Smooth muscle cell (in vitro differentiated cells): ENCODE measurements around the gene HSPB2. TPM values are rescaled to one million over a fixed set of nuclear protein-coding genes. Genes with fewer than 3 reads are reported as not detected.

Source experiments
- DNase-seq: peaks from one replicate; lab custom pipeline; 2025; ENCODE audit not compliant: unreplicated experiment; lab: John Stamatoyannopoulos, UW
- H2AFZ ChIP-seq: fragments of 200-600 bp; sonication (generic); 2 replicates; pipeline ENCODE4 v1.6.0; 2016; ENCODE audit warnings: antibody characterized with exemption, low read depth, mild to moderate bottlenecking
- H3F3A ChIP-seq: fragments of 200-600 bp; sonication (generic); 2 replicates; pipeline ENCODE4 v1.6.0; 2017; ENCODE audit warnings: antibody characterized with exemption, low read depth
- H3K27ac ChIP-seq: fragments of 200-600 bp; sonication (generic); 2 replicates; pipeline ENCODE4 v1.5.1; 2016; ENCODE audit warnings: low read depth, mild to moderate bottlenecking
- H3K27me3 ChIP-seq: fragments of 200-600 bp; sonication (generic); 2 replicates; pipeline ENCODE4 v1.6.1; 2016; ENCODE audit warnings: low read depth, mild to moderate bottlenecking
- H3K36me3 ChIP-seq: fragments of 200-600 bp; sonication (generic); 2 replicates; pipeline ENCODE4 v1.5.1; 2016; ENCODE audit warnings: low read depth
- H3K4me1 ChIP-seq: fragments of 200-600 bp; sonication (generic); 2 replicates; pipeline ENCODE4 v1.5.1; 2016; ENCODE audit warnings: low read depth
- H3K4me2 ChIP-seq: fragments of 200-600 bp; sonication (generic); 2 replicates; pipeline ENCODE4 v1.6.0; 2016; ENCODE audit warnings: mild to moderate bottlenecking
- H3K4me3 ChIP-seq: fragments of 200-600 bp; sonication (generic); 2 replicates; pipeline ENCODE4 v1.5.1; 2016; ENCODE audit warnings: mild to moderate bottlenecking
- H3K79me2 ChIP-seq: fragments of 200-600 bp; sonication (generic); 2 replicates; pipeline ENCODE4 v1.6.0; 2016; ENCODE audit warnings: low read depth, mild to moderate bottlenecking
- H3K9ac ChIP-seq: fragments of 200-600 bp; sonication (generic); 2 replicates; pipeline ENCODE4 v1.6.0; 2016; ENCODE audit warnings: low read depth
- H3K9me3 ChIP-seq: fragments of 200-600 bp; sonication (generic); replicated peaks from 2 replicates; pipeline ENCODE4 v1.5.1; 2016; ENCODE audit warnings: low read depth
- H4K20me1 ChIP-seq: fragments of 200-600 bp; sonication (generic); 2 replicates; pipeline ENCODE4 v1.6.0; 2016; ENCODE audit warnings: low read depth
- CTCF ChIP-seq: fragments of 200-600 bp; sonication (generic); IDR thresholded peaks from 2 replicates; pipeline ENCODE4 v1.5.1; 2017; ENCODE audit warnings: borderline replicate concordance, mild to moderate bottlenecking, antibody characterized with exemption; ENCODE audit not compliant: insufficient read depth, poor library complexity, severe bottlenecking
- WGBS: methylation state at CpG from one replicate; pipeline ENCODE4 v1.1.7; 2016; ENCODE audit warnings: low lambda C conversion rate; 5-methylcytosine and 5-hydroxymethylcytosine counted together
- polyA plus RNA-seq: library from polyadenylated mRNA; unstranded; fragments of >200 nt; fragmentation: Nextera tagmentation; extraction: Ambion mirVana; gene quantifications from 2 replicates; pipeline ENCODE4 v1.2.1, GENCODE V29; 2016
- total RNA-seq: library from RNA; depleted of rRNA; stranded (reverse); fragments of >200 nt; gene quantifications from 2 replicates; pipeline ENCODE4 v1.2.3, GENCODE V29; 2014

Gene HSPB2
- total and polyA plus RNA-seq, 2 experiments from 2014 or later, result 0.18 TPM; not detected in 1

- Histone ChIP-seq H3K79me2 (no peaks in the 10 kb centered on the region), H3K9me3 (no peaks in the 10 kb centered on the region), H3K27ac (peak overlapping the region; percentile 97), H4K20me1 (no peaks in the 10 kb centered on the region), H3K4me3 (no peak overlapping the region), H3K27me3 (no peaks in the 10 kb centered on the region), H3F3A (peaks cover 46% of the 10 kb centered on the region), H2AFZ (no peak overlapping the region), H3K36me3 (no peaks in the 10 kb centered on the region), H3K4me1 (peaks cover 31% of the 10 kb centered on the region), H3K9ac (no peak overlapping the region), H3K4me2 (no peak overlapping the region)
- TF ChIP-seq CTCF, result no peak
- DNase-seq, result no peak
- 61% methylated on average over 1 of the region's 1 CpG for WGBS
Measured at GRCh38 chr11:111933872-111934271, 21.3 kb downstream of the HSPB2 start.

GRCh38 chr11:111934306-111934705 lies 21.8 kb downstream of the HSPB2 start:
- Histone ChIP-seq H3K9me3 (no peaks in the 10 kb centered on the region), H4K20me1 (no peaks in the 10 kb centered on the region), H3F3A (peaks cover 50% of the 10 kb centered on the region), H3K36me3 (no peaks in the 10 kb centered on the region), H3K4me1 (peaks cover 35% of the 10 kb centered on the region), H3K27me3 (no peaks in the 10 kb centered on the region), H3K79me2 (no peaks in the 10 kb centered on the region), H3K4me2 (no peak overlapping the region), H3K4me3 (no peak overlapping the region), H3K9ac (no peak overlapping the region), H2AFZ (no peak overlapping the region), H3K27ac (peak overlapping the region; percentile 97)
- WGBS, result 88% methylated on average over 1 of the region's 1 CpG
- no peak for TF ChIP-seq CTCF
- DNase-seq, result no peak

GRCh38 chr11:111935317-111936039 lies 22.9 kb downstream of the HSPB2 start:
- peaks cover 39% of the 10 kb centered on the region for H3K4me1 ChIP-seq
- H3K9ac ChIP-seq, result peak overlapping the region; percentile 89
- H3K79me2 ChIP-seq, result peaks cover 3% of the 10 kb centered on the region
- peak overlapping the region; percentile 90 for H3K4me2 ChIP-seq
- no peak for DNase-seq
- peak overlapping the region; percentile 41 for H2AFZ ChIP-seq
- H3K4me3 ChIP-seq, result no peak overlapping the region
- 30% methylated on average over 4 of the region's 4 CpGs for WGBS
- no peaks in the 10 kb centered on the region for H3K36me3 ChIP-seq
- H3K27ac ChIP-seq, result peak overlapping the region; percentile 97
- no peaks in the 10 kb centered on the region for H4K20me1 ChIP-seq
- no peaks in the 10 kb centered on the region for H3K27me3 ChIP-seq
- no peak for TF ChIP-seq CTCF
- peaks cover 55% of the 10 kb centered on the region for H3F3A ChIP-seq
- H3K9me3 ChIP-seq, result no peaks in the 10 kb centered on the region
